ENCODE results near the gene PRKN. TPM values are rescaled to one million over a fixed set of nuclear protein-coding genes. Genes with fewer than 3 reads are reported as not detected.

Gene PRKN
- total and polyA plus RNA-seq, 9 of the 15 experiments (the other 6 are each of a cell fraction or from before 2014, with no cell fraction given), result 0.03 to 0.96 (median 0.15) TPM; not detected in 2

- TF ChIP-seq MCM5 (IDR thresholded peaks at IDR 0.05; ENCODE audit: low read depth), result no peak
- TF ChIP-seq ELF2 (CRISPR knock-in tag; IDR thresholded peaks at IDR 0.05), result no peak
- no peak for TF ChIP-seq BCL6 (CRISPR knock-in tag; IDR thresholded peaks at IDR 0.05)
- TF ChIP-seq POLR2B (IDR thresholded peaks at IDR 0.05; ENCODE audit: low read depth, partially characterized antibody), result no peak
- no peak for TF ChIP-seq POLR2AphosphoS2 (IDR thresholded peaks at IDR 0.05; ENCODE audit: low read length)
- no peak for TF ChIP-seq ZFPM2 (CRISPR knock-in tag; IDR thresholded peaks at IDR 0.05)
- TF ChIP-seq CHAMP1 (IDR thresholded peaks at IDR 0.05), result no peak
- no peak for TF ChIP-seq TCFL5 (CRISPR knock-in tag; conservative IDR thresholded peaks at IDR 0.05)
- no peak for TF ChIP-seq ZNF696 (CRISPR knock-in tag; conservative IDR thresholded peaks at IDR 0.05)
- no peak overlapping the region for H3K27ac ChIP-seq (ENCODE audit: extremely low read depth, low read depth, low read length)
- H2AFZ ChIP-seq (ENCODE audit: low read depth, low read length), result no peak overlapping the region
- FAIRE-seq (no peak), DNase-seq (ENCODE audit: extremely low read depth in 1 of 4, low spot score in 3 of 4) (no peak), ATAC-seq (no peak)
- H3K4me3 ChIP-seq, result no peak overlapping the region
- no peaks in the 10 kb centered on the region for H3K79me2 ChIP-seq (ENCODE audit: control insufficient read depth, insufficient read depth, low read length)
- H3K4me2 ChIP-seq (ENCODE audit: insufficient read depth, low read length), result no peak overlapping the region
- intact Hi-C loops (cut with micrococcal nuclease), result no loop called here
- no peaks in the 10 kb centered on the region for H3K36me3 ChIP-seq (ENCODE audit: control insufficient read depth, insufficient read depth, low read length)
- POLR2A ChIA-PET, result no interaction called here
- BruUV-seq (replicated peaks), result no TSS peak
- CTCF ChIA-PET (ENCODE audit: low intra/inter-chr PET ratio), result no interaction called here
- no peak overlapping the region for H3K9ac ChIP-seq (ENCODE audit: insufficient read depth in 1 of 2, low read depth in 2 of 2, low read length in 2 of 2)
- H3K27me3 ChIP-seq (ENCODE audit: control insufficient read depth in 2 of 2, insufficient read depth in 2 of 2, low read length in 2 of 2), result no peaks in the 10 kb centered on the region
- in situ Hi-C loops (cut with MboI), result no loop called here
- H3K4me1 ChIP-seq (replicated peaks in 1 of 2; ENCODE audit: control insufficient read depth in 2 of 2, insufficient read depth in 2 of 2, low read length in 2 of 2), result no peaks in the 10 kb centered on the region
- no peaks in the 10 kb centered on the region for H3K9me3 ChIP-seq (replicated peaks; ENCODE audit: control insufficient read depth, insufficient read depth, low read depth, low read length)
- H3K9me1 ChIP-seq (ENCODE audit: control insufficient read depth, insufficient read depth, low read length), result no peaks in the 10 kb centered on the region
- no peaks in the 10 kb centered on the region for H4K20me1 ChIP-seq (replicated peaks; ENCODE audit: control insufficient read depth, insufficient read depth, low read length)
Measured at GRCh38 chr6:162680367-162680766, 47.2 kb downstream of the PRKN start.
